Activated CD8-positive, alpha-beta memory T cell treated with anti-CD3 and anti-CD28 coated beads, Interleukin-2, amount 50 U/mL, for 24 hours (primary cell): Measurements from ENCODE around the gene MRNIP.
"Not testable (repeated sequence)": the region's sequence is repeated elsewhere in the genome, so short reads cannot be mapped to it uniquely, and the experiment has no call there.

Experiments used
- DNase-seq: peaks from one replicate; pipeline ENCODE4 v3.0.0-alpha.2; 2020; ENCODE audit errors: extremely low read depth

MRNIP gene

DNA sequence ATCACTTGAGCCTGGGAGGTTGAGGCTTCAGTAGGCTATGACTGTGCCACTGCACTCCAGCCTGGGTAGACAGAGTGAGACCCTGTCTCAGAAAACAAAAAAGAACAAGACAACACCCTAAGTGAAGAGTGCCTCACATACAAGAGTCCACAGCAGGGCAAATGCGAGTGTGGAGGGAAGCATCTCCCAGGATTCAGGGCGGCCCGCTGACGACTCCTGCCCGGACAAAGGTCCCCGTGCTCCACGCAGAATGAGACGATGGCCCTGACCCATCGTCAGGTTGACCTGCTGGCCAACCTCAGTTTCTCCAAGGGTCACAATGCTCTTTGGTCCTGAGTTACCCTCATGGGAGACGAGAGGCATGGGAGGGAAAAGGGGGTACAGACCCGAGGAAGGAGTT, 18.3 kb downstream of the MRNIP start:
- DNase-seq, result no peak

DNA sequence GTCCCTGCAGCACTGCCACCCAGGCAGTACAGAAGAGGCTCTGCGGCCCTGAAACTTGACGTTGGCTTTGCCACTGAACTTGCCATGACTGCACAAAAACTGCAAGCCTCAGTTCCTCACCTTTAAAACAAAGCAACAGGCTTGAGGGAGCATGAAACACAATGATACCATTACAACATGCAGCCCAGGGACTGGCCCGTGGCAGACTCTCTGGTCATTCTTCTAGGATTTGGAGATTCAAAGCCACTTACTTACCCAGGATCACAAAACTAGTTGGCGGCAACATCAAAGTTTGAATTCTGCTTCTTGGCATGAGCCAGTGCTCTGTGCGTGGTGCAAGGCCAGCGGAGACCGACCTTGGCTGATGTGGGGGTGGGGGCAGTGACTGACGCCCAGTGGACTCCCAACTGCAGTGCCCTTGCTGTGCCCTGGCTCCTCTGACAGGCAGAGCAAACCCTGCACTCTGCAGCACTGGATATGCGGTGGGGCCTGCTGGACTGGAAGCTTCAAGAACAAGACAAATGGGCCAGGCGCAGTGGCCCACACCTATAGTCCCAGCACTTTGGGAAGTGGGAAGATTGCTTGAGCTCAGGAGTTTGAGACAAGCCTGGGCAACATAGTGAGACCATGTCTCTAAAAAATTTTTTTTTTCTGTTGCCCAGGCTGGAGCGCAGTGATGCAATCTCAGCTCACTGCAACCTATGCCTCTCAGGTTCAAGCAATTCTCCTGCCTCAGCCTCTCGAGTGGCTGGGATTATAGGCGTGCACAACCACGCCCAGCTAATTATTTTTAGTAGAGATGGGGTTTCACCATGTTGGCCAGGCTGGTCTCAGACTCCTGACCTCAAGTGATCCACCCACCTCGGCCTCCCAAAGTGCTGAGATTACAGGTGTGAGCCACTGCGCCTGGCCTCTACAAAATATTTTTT, 19.0 kb downstream of the MRNIP start:
- DNase-seq, result no peak

DNA sequence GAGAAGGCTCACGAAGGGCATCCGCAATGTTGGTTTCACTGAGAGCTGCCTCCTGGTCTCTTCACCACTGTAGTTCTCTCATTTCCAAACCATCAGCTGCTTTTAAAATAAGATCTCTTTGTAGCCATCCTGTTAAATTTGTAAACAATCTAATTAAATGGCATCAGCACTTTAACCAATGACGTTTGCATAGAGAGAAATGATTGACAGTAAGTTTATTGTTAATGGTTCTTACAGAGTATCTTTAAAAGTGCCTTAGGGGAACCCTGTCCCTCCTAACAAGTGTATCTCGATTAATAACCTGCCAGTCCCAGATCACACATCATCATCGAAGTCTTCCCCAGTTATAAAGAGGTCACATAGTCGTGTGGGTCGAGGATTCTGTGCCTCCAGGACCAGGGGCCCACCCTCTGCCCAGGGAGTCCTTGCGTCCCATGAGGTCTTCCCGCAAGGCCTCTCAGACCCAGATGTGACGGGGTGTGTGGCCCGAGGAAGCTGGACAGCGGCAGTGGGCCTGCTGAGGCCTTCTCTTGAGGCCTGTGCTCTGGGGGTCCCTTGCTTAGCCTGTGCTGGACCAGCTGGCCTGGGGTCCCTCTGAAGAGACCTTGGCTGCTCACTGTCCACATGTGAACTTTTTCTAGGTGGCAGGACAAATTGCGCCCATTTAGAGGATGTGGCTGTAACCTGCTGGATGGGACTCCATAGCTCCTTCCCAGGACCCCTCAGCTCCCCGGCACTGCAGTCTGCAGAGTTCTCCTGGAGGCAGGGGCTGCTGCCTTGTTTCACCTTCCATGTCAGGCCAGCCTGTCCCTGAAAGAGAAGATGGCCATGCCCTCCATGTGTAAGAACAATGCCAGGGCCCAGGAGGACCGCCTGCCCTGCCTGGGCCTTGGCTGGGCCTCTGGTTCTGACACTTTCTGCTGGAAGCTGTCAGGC, 21.3 kb downstream of the MRNIP start:
- no peak for DNase-seq

DNA sequence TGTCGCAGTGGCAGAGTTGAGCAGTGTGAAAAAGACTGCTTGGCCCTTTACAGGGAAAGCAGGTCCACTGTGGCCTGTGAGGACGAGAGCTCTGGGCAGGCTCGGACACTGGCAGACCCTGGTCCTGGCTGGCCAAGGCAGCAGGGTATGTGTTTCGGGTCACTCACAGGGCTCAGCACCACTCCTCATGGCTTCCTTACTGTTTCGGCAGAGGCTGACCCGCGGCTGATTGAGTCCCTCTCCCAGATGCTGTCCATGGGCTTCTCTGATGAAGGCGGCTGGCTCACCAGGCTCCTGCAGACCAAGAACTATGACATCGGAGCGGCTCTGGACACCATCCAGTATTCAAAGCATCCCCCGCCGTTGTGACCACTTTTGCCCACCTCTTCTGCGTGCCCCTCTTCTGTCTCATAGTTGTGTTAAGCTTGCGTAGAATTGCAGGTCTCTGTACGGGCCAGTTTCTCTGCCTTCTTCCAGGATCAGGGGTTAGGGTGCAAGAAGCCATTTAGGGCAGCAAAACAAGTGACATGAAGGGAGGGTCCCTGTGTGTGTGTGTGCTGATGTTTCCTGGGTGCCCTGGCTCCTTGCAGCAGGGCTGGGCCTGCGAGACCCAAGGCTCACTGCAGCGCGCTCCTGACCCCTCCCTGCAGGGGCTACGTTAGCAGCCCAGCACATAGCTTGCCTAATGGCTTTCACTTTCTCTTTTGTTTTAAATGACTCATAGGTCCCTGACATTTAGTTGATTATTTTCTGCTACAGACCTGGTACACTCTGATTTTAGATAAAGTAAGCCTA, 22.2 kb downstream of the MRNIP start:
- no peak for DNase-seq

DNA sequence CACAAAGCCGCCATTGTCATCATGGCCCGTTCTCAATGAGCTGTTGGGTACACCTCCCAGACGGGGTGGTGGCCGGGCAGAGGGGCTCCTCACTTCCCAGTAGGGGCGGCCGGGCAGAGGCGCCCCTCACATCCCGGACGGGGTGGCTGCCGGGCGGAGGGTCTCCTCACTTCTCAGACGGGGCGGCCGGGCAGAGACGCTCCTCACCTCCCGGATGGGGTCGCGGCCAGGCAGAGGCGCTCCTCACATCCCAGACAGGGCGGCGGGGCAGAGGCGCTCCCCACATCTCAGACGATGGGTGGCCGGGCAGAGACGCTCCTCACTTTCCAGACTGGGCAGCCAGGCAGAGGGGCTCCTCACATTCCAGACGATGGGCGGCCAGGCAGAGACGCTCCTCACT, 23.7 kb downstream of the MRNIP start:
- DNase-seq, result not testable (repeated sequence)

DNA sequence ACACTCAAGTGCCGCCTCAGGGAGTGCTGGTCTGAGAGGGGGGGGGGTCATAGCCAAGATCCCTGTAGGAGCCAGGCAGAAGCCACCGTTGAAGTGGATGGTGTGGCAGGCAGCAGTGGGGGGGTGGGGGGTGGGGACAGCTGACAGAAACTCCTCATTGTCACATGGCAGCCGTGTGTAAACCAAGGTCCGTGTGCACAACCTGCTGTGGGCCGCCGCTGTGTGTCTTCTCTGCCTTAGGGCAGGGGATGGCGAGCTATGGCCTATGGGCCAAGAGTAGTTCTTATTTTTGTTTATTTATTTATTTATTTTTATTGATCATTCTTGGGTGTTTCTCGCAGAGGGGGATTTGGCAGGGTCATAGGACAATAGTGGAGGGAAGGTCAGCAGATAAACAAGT, 24.5 kb downstream of the MRNIP start:
- DNase-seq, result no peak

DNA sequence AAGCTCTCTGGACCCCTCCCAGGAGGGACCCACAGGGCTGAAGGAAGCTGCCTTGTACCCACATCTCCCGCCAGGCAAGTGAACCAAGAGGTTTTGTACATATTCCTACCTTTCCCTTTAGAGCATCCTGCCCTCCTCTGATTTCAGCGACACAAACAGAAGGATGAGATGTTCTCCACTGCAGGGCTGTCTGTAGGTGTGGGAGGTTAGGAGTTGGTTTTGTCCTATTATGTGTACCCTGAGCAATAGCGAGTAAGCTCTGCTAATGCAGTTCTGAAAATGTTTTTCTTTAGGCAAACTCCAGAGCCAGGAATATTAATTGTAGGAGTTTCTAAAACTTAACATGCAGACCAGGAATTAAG, 24.9 kb downstream of the MRNIP start:
- DNase-seq, result no peak

DNA sequence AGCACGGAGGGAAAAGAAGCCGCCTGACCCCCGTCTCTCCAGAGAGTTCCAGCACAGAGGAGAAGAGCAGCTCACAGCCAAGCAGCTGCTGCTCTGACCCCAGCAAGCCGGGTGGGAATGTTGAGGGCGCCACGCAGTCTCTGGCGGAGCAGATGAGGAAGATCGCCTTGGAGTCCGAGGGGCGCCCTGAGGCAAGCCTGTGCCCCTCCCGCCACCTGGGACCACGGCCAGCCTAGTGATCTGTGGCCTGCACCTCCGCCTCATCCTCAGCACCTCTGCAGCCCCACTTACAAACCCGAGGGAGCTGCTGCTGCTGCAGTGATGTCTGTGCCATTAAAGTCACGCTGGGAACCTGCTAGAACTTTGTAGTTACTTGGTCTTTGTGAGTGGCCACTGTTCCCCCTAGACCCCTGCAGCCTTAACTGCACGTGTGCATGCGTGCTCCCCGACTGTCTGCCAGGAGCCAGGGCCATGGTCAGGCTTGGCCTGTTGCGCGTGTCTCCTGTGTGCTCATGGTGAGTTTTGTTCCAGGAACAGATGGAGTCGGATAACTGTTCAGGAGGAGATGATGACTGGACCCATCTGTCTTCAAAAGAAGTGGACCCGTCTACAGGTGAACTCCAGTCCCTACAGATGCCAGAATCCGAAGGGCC, 25.4 kb downstream of the MRNIP start:
- DNase-seq, result no peak

DNA sequence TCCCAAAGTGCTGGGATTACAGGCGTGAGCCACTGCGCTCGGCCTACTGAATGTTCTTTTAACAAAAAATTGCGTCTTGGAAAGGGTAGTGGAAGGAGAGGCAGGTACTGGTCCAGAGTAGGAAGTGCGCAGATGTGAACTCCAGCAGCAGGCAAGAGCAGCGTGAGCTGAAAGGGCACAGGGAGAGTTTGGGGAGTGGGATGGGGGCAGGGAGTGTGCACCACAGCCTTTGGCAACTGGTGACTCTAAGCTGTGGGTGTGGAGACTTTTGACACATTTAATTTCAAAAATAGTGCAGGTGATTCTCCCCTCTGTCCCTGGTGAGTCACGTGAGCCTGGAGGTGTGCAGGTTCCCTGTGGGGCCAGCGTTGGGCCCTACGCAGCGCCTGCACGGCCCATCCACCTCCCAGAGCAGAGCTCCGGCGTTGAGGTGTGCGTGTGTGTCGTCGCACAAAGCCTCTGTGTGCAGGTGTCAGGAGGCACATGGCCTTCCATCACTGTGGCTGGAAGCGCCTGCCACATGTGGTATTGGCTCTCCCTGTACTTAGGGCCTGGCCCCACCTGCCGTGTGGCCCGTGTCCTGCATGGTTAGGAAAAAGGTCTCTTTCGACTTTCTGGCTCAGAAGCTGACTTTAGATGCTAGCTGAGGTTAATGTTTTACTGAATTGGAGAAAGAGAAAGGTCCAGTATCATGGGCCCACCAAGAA, 26.4 kb downstream of the MRNIP start:
- no peak for DNase-seq

DNA sequence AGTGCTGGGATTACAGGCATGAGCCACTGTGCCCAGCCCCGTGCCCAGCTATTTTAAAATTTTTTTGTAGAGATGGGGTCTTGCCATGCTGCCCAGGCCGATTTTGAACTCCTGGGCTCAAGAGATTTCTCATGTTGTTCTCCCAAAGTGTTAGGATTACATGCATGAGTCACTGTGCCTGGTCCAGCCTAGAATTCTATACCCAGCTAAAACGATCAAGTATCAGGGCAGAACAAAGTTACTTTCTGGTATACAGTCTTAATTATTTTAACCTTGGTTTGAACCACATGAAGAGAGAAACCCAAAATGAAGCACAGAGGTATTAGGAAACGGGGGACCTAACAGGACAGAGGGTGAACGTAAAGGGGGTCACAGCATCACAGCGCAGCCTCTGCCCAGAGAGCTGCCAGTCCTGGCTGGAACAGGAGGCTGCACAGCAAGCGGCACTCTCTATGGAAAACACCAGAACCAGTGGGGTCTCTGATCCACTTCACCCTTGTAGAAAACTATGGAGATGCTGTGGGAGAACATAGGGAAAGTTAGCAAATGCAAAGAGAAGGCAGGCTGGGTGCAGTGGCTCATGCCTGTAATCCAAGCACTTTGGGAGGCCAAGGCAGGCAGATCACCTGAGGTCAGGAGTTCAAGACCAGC, 27.7 kb downstream of the MRNIP start:
- no peak for DNase-seq

DNA sequence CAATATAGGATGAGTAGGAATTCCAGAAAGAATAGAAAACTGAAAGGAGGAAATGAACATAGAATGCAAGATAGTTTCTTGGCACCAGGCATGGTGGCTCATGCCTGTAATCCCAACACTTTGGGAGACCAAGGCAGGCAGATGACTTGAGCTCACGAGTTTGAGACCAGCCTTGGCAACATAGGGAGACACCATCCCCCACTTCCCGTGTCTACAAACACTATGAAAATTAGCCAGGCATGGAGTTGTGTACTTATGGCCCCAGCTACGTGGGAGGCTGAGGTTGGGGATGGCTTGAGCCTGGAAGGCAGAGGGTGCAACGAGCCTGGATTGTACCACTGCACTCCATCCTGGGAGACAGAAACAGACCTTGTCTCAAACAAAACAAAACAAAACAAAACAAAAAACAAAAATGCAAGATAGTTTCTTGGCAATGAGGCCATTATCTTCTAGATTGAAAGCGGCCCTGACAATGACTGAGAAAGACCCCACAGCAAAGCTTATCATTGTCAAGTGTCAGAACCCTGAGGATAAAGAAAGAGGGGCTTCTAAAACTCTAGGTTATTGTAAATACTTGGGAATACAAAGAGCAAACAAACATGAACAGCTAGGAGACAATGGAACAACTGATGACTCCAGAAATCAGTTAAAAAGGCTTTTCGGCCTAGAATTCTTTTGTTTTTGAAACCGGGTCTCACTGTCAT, 28.7 kb downstream of the MRNIP start:
- DNase-seq, result no peak

DNA sequence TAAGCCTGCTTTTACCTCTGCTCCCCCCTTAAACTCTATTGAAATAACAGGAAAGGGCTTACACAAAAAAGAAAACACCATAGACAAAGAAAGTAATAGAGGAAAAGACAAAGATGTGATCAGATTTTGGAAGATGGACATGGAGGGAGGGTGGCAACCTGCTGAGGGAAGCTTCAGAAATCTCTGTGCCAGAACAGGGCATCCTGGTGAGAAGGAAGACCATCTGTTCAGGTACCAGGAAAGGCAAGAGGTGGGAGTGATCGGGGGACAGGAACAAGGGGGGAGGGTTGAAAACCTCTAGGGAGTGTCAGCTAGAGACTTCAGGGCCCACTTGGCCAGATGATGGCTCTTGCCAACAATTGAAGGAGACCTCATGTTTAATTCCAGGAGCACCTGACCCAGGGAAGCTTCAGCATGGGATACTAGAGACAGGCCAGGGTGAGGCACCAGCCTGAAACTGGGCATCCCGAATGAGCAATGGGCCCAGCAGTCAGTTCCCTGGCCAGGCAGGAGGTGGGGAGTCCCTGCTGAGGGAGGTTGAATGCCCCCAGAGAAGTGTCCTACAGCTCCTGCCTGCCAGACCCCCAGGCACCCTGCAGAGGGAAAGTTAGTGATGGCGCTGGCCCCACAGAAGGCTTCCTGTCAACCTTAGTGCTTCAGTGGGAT, 29.7 kb downstream of the MRNIP start:
- no peak for DNase-seq

DNA sequence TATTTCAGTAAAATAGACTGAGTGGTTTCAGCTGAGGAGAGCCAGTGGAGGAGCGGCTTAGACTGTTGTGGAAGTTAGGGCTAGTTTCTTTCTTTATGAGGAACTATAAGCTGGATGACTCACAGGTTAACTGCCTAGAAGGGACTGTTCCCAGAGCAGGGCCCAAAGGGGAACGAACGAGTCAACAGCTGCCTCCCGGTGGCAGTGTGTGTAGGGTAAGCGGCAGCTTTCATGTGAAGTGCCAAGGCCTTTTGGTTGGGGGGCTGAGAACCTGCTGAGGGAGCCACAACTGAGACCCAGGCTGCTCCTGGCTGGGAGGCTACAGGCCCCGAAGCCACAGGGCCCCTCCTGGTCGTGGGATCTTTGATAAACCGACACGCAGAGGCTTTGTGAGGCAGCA, 30.9 kb downstream of the MRNIP start:
- no peak for DNase-seq

DNA sequence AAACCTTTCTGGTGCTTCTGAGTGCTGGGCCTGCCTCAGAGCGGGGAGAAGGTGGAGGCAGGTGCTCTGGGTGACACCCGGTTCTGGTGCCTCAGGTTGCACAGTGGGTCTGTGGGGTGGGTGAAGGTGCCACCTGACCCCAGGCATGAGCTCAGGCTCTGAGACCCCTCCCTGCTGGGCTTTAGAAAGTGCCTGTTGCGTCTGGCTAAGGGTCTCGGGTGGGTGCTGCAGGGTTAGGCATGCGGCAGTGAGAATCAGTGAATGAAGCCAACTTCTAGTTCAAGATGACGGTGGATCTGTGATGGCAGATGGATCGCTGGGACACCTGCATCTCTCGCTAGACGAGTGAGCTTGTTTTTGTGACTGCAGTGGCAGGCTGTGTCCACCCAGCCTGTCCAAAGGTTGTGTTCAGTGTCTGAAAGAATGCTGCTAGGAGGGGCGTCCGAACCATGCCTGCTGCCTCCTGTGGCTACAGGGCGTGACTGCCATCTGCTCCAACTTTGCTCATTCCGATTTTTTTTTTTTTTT, 32.9 kb downstream of the MRNIP start:
- no peak for DNase-seq

DNA sequence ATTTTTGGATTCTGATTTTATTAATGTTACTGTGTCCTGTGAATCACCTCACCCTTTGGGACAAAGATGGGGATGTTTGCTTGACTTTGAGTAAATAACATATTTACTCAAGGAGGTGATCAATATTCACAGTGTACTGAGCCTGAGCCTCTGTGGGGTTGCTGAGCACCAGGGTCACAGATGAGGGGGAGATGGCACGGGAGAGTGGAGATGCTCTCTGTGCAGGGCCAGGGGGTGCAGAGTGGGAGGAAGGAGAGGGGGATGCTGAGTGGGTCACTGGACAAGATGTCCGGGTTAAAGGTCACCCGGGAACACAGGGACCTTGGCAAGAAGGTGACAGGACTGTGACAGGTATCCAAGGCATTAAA, 33.9 kb downstream of the MRNIP start:
- DNase-seq, result no peak

DNA sequence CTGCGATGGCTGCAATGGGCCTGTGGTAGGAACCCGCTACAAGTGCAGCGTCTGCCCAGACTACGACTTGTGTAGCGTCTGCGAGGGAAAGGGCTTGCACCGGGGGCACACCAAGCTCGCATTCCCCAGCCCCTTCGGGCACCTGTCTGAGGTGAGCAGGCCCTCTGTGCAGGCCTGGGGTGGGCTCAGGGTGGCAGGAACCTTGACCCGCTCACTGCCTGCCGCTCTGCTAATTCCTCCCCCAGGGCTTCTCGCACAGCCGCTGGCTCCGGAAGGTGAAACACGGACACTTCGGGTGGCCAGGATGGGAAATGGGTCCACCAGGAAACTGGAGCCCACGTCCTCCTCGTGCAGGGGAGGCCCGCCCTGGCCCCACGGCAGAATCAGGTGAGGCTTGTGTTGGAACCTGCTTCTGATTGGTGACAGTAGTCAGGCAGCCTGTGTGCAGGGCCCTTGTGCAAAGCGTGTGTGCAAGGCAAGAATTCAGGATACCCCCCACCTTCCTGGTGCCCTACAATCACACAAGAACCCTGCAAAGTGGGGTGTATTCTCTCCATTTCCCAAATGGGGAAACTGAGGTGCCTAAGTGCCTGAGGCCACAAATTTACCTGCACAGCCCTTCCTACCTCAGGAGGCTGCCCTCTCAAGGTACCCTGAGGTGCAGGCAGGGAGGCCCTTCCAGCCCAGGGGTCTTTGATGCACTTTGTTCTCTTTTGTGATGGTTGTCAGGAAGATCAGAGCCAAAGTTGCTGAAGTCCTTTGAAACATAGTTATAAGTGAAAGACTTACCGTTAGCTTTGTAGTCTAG, 34.5 kb downstream of the MRNIP start:
- no peak for DNase-seq

DNA sequence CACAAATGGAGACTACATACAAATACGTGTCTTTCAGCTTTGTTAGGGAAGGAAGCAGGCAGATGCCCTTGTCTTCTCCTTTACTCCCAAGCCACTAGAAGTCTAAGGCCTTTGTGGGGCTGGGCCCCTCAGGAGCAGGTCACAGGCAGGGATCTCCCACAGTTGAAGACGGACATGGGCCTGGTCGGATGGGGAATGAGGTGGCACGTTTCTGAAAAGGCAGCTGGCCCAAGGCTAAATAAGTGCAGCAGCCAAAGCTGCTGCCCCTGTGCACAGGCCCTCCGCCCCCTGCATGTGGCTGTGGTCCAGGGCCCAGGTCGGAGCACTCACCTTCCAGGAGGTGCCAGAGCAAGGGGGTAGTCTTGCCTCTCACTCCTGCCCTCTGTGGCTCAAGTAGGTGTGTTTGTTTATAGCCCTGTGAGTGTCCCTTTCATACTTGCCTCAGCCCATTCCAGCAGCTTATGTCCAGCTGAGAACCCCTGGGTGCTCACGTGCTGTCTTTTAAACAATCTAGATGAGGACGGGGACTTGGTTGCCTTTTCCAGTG, 36.1 kb downstream of the MRNIP start:
- DNase-seq, result no peak

DNA sequence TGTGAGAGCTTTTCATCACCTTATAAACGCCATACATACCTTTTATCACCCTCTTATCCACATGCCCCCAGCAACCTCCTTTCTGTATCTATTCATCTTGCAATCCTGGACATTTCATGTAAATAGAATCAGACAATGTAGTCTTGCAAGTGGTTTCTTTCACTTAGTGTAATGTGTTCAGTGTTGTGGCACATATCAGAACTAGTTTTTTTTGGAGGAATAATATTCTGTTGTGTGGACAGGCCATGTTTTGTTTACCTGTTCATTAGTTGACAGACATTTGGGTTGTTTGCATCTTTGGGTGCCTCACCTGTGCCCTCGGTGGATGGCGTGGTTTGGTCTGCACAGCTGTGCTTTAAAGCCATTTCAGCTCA, 36.6 kb downstream of the MRNIP start:
- no peak for DNase-seq
